ENCODE measurements around the gene CCDC167. TPM values are rescaled to one million over a fixed set of nuclear protein-coding genes. Genes with fewer than 3 reads are reported as not detected.
A peak's percentile ranks its signal among the peaks of the same experiment; 100 is the strongest.

Gene CCDC167
- total RNA-seq, 1 experiment from 2014 or later, result 27.8 TPM

GRCh38 chr6:37489697-37490336 lies 9.9 kb downstream of the CCDC167 start:
- BruUV-seq (replicated peaks), result no TSS peak
- no peaks in the 10 kb centered on the region for H4K20me1 ChIP-seq (ENCODE audit: insufficient read depth)
- no peak overlapping the region for H3K4me3 ChIP-seq (replicated peaks in 1 of 2; ENCODE audit: low read depth in 1 of 2, low read length in 2 of 2)
- CTCF ChIA-PET, result no interaction called here
- H2AFZ ChIP-seq (ENCODE audit: low read depth, low read length, poor library complexity, severe bottlenecking), result no peak overlapping the region
- H3K79me2 ChIP-seq (ENCODE audit: insufficient read depth, low read length), result no peaks in the 10 kb centered on the region; the same call in 1 of the 2 replicates
- H3K9me3 ChIP-seq (ENCODE audit: control insufficient read depth in 1 of 2, insufficient read depth in 1 of 2, low read depth in 1 of 2, low read length in 2 of 2), result no peaks in the 10 kb centered on the region
- 0 out of 6 replicates have a peak, but pooled peaks of 1 of the 3 experiments have one; percentile 16 for TF ChIP-seq CTCF (IDR thresholded peaks at IDR 0.05 in 2 of 3, conservative IDR thresholded peaks at IDR 0.05 in 1 of 3; ENCODE audit: borderline replicate concordance in 1 of 3, insufficient read depth in 1 of 3, low read depth in 2 of 3, low read length in 2 of 3)
- TF ChIP-seq REST (IDR thresholded peaks at IDR 0.05; ENCODE audit: low read depth), result no peak
- RAD21 ChIA-PET (ENCODE audit: low non-redundant PET in 1 of 2, low total read pairs in 2 of 2, uncharacterized antibody in 2 of 2, unreplicated experiment in 2 of 2), result no interaction called here
- intact Hi-C loops (cut with micrococcal nuclease), result no loop called here
- no peaks in the 10 kb centered on the region for H3K36me3 ChIP-seq (ENCODE audit: control insufficient read depth in 1 of 2, insufficient read depth in 2 of 2, low read length in 2 of 2)
- no peaks in the 10 kb centered on the region for H3K9me2 ChIP-seq (ENCODE audit: insufficient read depth)
- POLR2A ChIA-PET, result no interaction called here
- H3K27ac ChIP-seq (ENCODE audit: low read depth, low read length), result no peak overlapping the region
- ATAC-seq (peak; percentile 55), DNase-seq (ENCODE audit: low read depth, low spot score) (no peak)
- H3K4me2 ChIP-seq (ENCODE audit: low read length), result no peak overlapping the region
- H3K4me1 ChIP-seq (ENCODE audit: control insufficient read depth in 1 of 2, insufficient read depth in 2 of 2, low read length in 2 of 2), result no peaks in the 10 kb centered on the region
- no peak overlapping the region for H3K9ac ChIP-seq (ENCODE audit: low read length)
- no peaks in the 10 kb centered on the region for H3K27me3 ChIP-seq (ENCODE audit: insufficient read depth, low read length)
